Prostate gland (tissue), 2 donors: ENCODE data around the gene CELF3.

Experiments used
- POLR2AphosphoS5 ChIP-seq: sonication (generic); formaldehyde crosslinking; IDR thresholded peaks from one replicate; pipeline ENCODE4 v1.6.1; 2017; ENCODE audit warnings: antibody characterized with exemption
- TF ChIP-seq, protein P1 (sequence below), 4 experiments: fragments of 200-600 bp in 2 of 4; fragments of 450-650 bp in 2 of 4; sonication (generic) in 2 of 4; IDR thresholded peaks; 1 replicate in 3 of 4; 2 replicates in 1 of 4; pipeline ENCODE4 v1.5.1; 2016 to 2019; ENCODE audit warnings: antibody characterized with exemption in 4 of 4, mild to moderate bottlenecking in 2 of 4, moderate library complexity in 2 of 4

DNA sequence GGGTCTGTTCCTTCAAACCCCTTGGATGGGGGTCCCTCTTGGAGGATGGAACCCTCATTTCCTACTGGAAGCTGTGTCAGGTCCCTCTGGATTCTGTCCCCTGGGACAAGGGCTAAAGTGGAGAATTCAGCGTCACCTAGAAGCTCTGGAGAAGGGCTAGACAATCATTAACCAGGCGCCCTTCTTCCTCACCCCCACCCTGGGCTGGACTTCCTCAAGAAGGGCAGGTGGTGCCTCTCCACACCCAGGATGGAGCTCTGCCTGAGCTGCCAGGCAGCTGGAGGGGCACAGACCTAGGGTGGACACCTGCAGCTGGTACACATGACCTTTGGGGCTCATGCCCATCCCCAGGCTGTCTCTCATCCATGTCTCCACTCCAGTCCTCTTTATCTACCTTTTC is 3.6 kb downstream of the CELF3 start:
- no peak for TF ChIP-seq POLR2AphosphoS5
- TF ChIP-seq, protein P1, sequence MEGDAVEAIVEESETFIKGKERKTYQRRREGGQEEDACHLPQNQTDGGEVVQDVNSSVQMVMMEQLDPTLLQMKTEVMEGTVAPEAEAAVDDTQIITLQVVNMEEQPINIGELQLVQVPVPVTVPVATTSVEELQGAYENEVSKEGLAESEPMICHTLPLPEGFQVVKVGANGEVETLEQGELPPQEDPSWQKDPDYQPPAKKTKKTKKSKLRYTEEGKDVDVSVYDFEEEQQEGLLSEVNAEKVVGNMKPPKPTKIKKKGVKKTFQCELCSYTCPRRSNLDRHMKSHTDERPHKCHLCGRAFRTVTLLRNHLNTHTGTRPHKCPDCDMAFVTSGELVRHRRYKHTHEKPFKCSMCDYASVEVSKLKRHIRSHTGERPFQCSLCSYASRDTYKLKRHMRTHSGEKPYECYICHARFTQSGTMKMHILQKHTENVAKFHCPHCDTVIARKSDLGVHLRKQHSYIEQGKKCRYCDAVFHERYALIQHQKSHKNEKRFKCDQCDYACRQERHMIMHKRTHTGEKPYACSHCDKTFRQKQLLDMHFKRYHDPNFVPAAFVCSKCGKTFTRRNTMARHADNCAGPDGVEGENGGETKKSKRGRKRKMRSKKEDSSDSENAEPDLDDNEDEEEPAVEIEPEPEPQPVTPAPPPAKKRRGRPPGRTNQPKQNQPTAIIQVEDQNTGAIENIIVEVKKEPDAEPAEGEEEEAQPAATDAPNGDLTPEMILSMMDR (IDR thresholded peaks at IDR 0.05): no peak
